Left kidney (tissue), 2 donors: ENCODE data around the gene GOLM1. TPM values are rescaled to one million over a fixed set of nuclear protein-coding genes. Genes with fewer than 3 reads are reported as not detected.

Experiments
- DNase-seq: peaks from one replicate; pipeline ENCODE4 v3.0.0-alpha.2; 2013
- polyA plus RNA-seq: library from polyadenylated mRNA; unstranded; fragments of 120-200 nt; gene quantifications from one replicate; pipeline ENCODE4 v1.2.1, GENCODE V29; 2013; ENCODE audit not compliant: insufficient read length

Gene GOLM1
- polyA plus RNA-seq, 1 donor, result 162 TPM

DNA sequence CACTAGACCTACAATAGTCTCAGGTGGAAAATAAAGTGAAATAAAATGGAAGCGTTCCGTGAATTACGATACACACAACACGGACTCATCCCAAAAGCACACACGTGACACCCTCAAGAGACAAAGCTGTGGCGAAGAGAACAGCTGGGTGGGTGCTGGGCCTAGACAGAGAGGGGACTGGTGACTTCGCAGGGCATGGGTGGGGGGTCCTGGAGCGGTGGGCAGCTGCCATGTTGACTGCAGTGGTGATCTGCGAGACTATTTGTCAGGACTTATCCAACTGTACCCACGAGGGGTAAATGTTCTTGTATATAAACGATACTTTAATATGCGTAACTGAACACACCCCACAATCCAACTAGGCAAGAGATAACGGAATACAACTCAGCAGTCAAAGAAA is 52.0 kb downstream of the GOLM1 start:
- no peak for DNase-seq

DNA sequence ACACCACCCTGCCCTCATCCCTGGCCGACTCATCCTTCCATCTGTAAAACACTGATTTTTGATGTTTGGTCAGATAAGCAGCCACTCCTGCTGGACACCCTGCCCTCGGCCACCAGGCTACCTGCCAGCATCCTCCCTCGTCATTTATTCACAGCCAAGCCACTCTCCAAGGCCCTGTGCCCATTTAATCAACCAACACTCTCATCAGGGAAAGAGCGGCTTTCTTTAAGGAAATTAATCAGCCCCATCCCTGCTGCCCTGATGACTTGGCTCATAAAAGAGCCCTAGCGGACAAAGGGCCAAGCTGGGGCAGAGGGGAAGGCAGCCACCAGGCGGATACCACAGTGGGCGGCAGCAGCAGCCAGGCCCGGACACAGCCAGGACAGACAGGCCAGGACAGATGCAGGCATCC is 52.4 kb downstream of the GOLM1 start:
- DNase-seq, result no peak

DNA sequence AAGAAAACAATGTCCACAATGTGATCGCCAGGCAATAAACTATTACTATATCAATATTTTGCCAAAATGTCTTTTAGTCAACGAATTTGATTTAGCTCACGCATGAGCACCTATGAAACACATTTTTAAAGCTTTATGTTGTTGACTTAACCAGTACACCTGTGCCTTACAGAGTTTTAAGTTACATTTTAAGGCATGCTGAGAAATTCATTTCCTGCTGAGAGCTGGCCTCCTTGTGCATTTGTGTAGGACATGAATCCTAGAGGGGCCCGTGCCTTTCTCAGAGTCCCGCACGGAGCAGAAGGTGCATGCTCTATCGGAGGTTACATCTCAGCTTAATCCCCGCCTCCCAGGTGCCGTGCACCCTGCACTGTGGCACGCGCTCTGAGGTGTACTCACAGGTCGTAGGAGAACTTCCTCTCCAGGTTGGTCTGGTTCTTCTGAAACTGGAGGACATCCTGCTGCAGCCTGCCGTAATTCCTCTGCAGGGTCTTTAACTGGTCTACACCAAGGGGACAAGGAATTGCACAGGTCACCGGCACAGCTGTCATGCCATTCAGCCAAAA is 53.2 kb downstream of the GOLM1 start:
- DNase-seq, result no peak

DNA sequence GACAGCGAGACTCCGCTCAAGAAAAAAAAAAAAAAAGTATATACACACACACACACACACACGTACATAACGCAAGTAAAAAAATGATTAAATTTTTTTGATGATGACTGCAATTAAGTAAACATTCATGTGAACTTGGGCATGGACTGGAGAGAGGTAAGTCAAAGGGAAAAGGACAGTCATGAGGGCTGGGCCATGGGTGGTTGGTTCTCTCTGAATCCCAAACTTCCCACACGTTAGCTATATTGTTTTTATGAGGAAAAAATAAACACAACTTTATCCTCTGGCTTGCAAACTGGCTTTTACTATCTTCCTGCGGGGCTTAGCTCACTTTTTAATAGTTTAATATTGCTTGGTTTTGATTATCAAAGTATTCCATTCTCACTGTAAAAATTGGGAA is 53.7 kb downstream of the GOLM1 start:
- no peak for DNase-seq

DNA sequence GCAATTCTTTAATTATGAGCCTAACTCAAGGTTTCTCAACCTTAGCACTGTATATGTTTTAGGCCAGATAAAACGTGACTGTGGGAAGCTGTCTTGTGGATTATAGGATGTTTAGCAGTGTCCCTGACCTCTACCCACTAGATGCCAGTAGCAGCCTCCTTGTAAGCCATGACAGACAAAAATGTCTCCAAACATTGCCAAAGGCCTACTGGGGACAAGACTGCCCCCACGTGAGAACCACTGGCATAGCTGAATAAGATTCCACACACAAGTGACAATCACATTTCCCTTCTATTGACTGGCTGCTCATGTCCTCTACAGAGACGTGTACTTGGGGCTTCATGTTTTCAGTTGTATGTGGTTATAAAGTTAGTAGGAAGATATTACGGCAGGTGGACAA is 55.4 kb downstream of the GOLM1 start:
- no peak for DNase-seq

DNA sequence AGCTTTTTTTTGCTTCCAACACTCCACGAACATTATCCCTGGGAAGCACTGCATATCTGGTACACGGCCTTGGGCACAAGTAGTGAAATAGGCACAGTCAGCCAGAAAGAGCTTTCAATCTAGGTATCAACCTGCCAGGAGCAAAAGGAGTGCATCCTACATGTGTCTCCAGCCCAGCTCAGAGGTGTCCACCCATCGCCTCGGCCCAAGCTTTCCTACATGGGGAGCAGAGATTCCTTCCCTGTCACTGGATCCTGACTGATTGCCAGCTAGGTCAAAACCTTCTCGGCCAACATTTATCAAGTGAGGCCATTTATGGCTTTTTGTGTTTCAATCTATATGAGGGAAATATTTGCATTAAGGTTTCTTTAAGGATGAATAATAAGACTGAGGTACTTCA is 55.8 kb downstream of the GOLM1 start:
- DNase-seq, result no peak

DNA sequence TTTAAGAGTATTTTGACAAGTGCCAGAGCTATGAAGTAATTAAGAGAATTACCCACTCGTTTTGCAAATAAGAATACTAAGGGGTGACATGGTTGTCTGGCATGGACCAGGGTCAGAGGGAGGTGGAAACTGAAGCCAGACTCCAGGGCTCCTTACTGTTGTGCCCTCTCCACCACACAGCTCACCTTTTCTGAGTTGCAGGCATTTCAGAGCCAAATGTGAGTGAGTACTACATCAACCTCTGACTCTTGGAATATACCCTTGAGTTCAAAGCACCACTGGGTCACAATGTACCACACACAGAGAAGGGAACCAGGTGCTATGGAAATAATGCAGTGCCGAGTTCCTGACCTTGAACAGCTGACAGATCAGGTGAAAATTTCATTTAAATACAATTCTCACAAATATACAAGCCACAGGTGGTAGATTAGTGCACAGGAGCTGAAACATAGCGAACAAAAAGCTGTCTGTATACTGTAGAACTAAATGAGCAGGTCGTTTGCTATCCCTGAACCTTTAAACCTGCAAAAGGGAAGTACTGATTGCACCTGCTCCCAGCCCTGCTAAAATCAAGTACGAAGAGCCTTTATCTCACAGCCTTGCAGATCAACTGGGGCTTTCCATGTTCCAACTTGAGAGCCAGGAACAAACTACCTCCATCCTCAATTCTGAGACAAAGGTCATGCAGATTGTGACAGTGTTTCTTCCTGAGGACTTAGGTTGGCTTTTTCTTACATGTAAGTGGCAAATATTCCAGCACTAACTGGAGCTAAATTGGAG is 57.0 kb downstream of the GOLM1 start:
- DNase-seq, result no peak

DNA sequence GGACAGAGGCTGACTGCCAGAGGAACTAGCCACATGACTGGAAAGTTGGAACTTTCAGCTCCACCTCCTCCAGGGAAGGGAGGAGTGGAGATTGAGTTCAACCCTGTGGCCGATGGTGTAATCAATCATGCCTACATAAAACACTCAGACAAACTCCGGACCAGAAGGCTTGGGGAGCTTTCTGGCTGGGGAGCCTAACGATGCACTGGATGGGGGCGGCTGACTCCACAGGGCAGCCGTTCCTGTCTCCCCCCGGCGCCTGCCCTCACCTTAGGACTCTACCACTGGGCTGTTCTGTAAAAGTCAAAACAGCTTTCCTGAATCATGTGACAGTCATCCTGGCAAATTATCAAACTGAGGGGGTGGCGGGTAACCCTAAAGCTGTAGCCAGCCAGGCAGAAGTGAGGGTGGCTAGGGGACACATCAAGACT is 58.0 kb downstream of the GOLM1 start:
- DNase-seq, result peak; percentile 87

DNA sequence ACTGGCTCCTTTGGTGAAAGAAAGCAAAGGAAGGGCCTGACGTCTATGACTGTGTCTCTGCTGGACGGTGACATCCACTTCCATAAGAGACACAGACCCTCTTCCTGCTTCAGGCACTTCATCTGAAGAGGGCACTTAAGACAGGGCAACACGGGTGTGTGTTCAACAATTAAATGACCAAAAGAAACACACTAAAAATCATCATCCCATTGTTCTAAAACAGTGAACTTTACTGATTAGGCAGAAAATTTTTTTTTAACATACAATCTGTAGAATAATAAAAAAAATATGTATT is 58.5 kb downstream of the GOLM1 start:
- DNase-seq, result no peak

DNA sequence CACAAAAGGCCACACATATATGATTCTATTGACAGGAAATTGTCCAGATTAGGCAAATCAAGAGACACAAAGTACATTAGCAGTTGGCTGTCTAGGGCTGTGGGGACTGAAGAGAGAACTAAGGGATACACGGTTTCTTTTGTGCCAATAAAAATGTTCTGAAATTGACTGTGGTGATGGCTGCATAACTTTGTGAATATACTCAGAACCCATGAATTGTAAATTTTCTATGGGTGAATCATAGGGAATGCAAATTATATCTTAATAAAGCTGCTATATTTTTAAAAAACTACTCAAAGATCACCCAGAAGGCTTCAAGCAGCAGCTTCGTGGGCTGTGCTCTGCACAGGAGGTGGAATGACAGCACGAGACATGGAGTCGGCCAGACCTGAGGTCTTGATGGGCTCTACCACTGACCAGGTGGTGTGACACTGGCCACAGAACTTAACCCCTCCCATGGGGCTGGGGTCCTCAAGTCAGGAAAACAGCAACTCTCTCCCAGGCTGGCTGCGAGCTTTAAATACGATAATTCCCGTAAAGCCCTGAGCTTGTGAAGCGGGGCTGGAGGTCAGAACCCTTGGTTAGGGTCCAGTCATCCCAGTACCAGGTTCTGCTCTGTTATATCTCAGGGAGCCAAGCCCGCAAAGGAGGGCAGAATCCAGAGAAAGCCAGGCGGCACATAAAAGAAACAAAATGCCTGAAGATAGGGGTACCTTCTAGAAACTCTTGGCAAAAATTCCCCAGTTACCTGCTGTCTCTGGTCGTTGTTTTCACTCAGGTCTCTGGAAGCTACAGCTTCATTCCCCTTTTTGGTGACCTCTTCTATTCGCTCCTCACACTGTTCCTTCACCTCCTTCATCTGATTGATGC is 59.1 kb downstream of the GOLM1 start:
- no peak for DNase-seq

DNA sequence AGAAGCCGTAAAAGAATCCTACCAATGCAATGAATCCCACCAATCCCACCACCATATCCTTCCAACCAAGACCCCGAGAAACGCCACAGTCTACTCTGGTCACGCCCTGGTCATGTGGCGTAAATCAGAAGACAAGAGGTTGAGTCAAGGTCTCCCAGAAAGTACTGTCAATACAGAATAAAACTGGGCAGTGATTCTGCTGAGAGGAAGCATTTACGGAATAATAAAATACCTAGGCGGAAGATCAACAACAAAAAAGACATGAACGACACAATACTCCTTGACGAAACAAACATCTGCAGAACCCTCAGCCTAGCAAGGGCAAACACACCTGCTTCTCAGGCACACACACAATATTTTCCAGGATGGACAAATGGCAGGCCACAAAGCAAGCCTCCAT is 62.8 kb downstream of the GOLM1 start:
- no peak for DNase-seq

DNA sequence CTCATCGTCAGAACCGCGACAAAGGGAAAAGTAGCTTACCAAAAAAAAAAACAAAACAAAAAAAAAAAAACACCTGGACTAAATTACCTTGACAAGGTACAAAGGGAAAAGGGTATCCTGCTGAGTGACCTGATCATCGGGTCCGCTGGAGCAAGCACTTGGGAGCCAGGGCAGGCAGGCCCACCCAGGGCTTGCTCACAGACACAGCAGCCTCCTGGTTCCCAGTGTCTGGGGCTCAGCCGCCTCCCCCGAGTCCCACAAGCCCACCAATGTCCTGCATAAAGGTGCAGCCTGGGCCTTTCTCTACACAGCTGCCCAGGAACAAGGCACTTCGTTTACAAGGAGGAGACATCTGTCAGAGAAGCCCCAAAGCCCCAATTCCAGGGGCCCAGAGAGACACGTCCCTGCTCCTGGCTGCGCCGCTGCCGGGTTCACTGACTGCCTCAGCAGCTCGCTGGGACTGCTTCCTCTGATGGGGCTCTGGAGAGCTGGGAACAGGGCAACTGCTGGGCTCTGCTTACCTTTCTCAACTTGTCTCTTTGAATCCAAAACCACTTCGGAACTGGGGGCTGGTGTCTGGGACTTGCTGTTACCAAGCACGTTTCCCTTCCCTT is 63.4 kb downstream of the GOLM1 start:
- no peak for DNase-seq

DNA sequence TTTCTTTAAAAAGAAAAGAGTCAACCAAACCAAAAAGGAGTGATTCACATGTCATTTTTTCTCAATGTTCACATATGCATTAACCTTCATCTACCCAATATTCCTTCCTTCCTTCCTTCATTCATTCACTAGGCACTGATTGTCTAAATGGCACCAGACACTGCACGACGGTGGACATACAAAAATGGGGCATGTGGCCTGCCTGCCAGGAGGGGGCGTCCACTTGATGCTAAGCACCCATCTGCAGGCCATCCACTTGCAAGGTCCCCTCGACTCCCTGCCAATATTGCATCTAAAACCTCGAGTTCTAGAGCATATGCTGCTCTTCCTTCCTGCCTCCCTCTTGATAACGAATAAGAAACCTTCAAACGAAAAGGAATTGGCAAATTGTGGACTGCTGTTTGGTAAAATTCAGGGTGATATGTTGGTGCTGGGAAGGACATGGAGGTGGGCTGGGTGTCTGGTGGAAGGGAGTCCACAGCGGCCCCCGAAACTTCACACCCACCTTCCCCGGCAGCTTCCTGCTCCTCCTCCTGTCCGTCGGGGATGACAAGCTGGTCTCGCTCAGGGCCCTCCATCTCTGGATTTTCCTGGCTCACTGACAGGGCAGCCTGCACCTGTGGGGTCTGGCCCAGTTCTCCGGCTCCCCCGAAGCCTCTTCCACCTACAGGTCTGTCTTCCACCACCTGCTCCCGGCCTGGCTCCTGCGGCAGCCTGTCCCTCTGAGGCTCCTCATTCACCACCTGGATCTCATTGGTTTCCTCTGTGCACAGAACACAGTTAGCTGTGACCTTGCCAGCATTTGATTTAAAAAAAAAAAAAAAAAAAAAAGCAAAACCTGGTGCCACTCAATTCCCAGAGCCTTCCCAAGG is 64.3 kb downstream of the GOLM1 start:
- no peak for DNase-seq

DNA sequence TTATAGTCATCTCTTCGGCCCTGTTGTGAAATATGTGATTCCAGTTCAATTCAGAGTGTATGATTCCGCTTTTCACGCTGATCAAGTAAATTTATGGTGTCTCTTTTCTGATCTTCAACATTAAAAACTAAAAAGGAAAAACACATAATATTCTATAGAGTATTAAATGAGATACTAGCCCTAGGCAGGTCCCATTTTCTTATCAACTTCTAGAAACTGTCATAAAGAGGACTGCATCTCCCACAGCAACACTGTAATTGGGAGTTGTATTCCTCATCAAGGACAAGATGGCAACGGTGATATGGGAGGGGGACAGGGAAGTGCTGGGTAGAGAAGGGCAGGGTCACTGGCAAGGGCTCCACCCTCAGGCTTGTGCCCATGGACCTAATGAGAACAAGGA is 71.6 kb downstream of the GOLM1 start:
- no peak for DNase-seq

DNA sequence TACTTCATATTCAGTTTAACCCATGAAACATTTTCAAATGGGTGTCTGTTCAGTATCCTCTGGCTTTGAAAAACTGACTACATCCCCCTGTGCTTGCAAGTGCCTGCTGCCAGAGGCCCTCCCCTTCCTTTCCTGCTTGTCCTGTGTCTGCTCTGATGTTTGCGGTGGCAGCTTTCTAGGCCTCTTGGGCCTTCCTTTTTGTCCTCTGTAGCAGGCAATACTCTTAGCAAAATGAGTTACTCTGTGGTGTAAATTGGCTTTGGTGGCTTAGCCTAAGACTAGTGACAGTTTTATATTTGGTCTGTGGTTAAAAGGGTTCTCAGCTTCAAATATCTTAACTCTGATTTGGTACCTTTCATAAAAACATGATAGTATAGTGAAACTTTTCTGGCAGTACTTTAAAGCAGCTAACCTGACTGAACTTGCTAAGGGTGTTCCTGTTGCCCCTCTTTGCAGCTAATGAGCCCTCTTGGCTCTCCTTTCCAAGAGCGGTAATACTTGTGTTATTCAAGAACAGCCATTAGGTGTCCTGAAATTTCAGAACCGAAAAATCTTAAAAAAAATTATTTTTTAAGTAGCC is 76.6 kb downstream of the GOLM1 start:
- DNase-seq, result no peak

DNA sequence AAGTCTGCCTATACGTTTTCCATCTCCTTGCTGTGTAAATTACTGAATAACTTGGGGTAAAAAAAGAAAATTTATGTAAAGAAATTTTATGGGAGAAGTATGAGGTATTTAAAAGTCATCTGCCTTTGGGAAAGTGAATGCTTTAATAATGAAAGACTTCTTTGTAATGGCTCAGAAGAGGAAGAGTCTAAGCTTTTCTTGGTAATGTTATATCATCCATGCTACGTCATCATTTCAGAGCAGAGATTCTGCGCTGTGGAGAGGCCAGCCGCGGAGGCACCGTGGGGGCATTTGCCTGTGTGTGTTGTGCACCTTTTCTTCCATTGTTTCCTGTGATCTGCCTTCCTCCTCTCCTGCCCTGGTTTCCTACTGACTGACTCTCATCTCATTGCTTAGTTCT is 78.2 kb downstream of the GOLM1 start:
- DNase-seq, result no peak

DNA sequence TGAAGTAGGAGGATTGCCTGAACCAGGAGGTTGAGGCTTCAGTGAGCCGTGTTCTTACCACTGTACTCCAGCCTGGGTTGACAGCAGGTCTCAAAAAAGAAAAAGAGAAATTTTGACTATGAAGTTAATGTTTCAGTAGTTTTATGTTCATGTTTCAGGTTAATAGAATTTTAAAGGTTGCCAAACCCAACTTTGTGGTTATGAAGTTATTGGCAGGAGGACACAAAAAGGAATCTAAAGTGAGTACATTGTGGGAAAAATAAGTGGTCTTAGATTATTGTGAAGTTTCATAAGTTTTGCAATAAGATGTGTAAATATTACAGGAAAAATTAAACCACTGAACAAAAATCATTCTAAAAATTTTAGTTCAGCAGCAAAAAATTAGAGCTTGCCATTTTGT is 78.6 kb downstream of the GOLM1 start:
- no peak for DNase-seq

DNA sequence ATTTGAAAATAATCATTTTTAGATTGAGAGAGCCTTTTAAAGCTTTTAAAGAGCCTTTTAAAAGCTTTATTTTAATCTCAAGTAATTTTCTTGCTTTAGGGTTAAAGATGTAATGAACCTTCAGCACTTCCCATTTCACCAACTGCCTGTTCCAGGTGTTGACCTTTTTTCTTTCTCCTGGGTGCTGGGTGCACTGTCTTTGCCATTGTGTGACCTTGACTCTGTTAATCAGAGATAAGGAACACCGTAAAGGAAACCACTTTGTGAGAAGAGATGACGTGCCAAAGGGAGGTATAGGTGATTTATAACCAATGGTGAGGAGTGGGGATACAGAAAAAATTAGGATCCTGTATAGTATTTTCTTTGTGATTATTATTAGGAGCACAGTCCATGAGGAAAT is 90.2 kb downstream of the GOLM1 start:
- DNase-seq, result no peak

DNA sequence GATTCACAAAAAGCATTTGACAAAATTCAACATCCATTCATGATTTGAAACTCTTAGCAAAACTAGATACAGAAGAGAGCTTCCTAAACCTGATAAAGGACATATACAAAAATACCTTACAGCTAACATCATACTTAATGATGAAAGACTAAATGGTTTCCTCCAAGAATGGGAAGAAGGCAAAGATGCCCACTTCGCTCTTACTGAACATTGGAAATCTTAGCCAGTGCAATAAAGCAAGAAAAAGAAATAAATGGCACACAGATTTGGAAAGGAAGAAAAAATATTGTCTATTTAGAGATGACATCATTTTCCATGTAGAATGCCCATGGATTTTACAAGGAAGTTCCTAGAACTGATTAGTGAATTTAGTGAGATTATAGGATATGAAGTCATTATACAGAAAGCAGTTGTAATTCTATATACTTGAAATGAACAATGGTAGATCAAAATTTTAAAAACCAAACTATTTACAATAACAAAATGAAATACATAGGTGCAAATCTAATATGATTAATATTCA is 94.0 kb downstream of the GOLM1 start:
- DNase-seq, result no peak

DNA sequence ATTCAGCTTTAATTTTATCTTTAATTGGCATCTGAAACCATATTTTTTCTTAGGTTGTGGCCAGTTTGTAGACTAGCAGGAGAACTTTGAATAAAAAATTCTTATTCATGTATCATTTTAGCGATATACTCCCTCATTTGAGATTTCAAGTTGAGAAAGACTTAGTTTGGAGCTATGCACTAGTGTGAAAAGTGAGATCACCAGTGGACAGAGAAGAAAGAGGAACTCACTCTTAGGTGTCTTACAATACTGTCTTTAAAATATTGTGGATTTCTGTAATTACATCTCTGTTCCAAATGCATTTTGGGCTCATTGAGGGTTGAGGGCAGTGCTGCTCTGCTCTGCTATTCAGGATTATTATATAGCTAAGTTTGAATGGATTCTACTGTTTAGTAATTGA is 103.8 kb downstream of the GOLM1 start:
- DNase-seq, result no peak

DNA sequence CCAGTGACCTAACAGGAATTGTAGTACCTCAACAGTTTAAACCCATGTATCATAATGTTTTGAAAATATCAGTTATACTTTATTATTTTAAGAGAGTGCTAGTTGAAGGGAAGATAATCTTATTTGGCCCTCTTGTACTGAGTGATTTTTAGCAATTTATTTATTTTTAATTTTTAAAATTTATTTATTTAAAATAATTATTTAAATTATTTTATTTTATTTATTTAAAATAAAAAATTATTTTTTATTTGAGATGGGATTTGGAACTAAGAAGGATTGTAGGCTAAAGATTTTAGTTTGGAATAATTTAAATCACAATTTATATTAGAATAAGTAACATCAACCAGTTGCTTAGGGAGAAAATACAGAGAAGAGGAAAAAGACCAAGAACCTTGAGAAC is 104.3 kb downstream of the GOLM1 start:
- no peak for DNase-seq
